Fibroblast of mammary gland (primary cell): ENCODE data around the gene ARMC2.
A peak's percentile ranks its signal among the peaks of the same experiment; 100 is the strongest.

Experiments used
- DNase-seq: peaks from one replicate; pipeline ENCODE4 v3.0.0-alpha.2; 2010; ENCODE audit warnings: low read depth
- H3K4me3 ChIP-seq: 2 replicates; pipeline ENCODE4 v1.5.1; 2011; ENCODE audit warnings: low read depth, mild to moderate bottlenecking, low read length, moderate library complexity; ENCODE audit not compliant: control insufficient read depth
- CTCF ChIP-seq: conservative IDR thresholded peaks from 2 replicates; pipeline ENCODE4 v1.5.1; 2011; ENCODE audit warnings: low read depth, low read length, inconsistent platforms; ENCODE audit not compliant: control insufficient read depth, insufficient read depth

Gene ARMC2

GRCh38 chr6:108832738-108833137 lies 15.5 kb upstream of the ARMC2 start:
- DNase-seq: no peak
- no peak for TF ChIP-seq CTCF
- H3K4me3 ChIP-seq: no peak overlapping the region

- DNase-seq: peak; percentile 80
- no peak overlapping the region for H3K4me3 ChIP-seq
- peak; percentile 93 for TF ChIP-seq CTCF
These were observed 12.9 kb upstream of the ARMC2 start for GRCh38 chr6:108835218-108835850.

- no peak for TF ChIP-seq CTCF
- H3K4me3 ChIP-seq: no peak overlapping the region
- DNase-seq: peak; percentile 34
These were observed 12.2 kb upstream of the ARMC2 start for GRCh38 chr6:108836061-108836460.

- no peak for TF ChIP-seq CTCF
- DNase-seq: no peak
- no peak overlapping the region for H3K4me3 ChIP-seq
These were observed 10.8 kb upstream of the ARMC2 start for GRCh38 chr6:108837236-108837971.

GRCh38 chr6:108838101-108838717 lies 10.0 kb upstream of the ARMC2 start:
- no peak overlapping the region for H3K4me3 ChIP-seq
- DNase-seq: peak; percentile 20
- TF ChIP-seq CTCF: no peak

GRCh38 chr6:108839083-108839642 lies 9.1 kb upstream of the ARMC2 start:
- DNase-seq: no peak
- no peak for TF ChIP-seq CTCF
- H3K4me3 ChIP-seq: no peak overlapping the region
